GM13976 (cell line): ENCODE data around the gene GRK3.

ENCODE experiments used
- DNase-seq: peaks from one replicate; pipeline ENCODE4 v3.0.0; 2012; ENCODE audit warnings: low spot score
- CTCF ChIP-seq: IDR thresholded peaks from 2 replicates; pipeline ENCODE4 v1.5.1; 2012; ENCODE audit warnings: borderline replicate concordance, mild to moderate bottlenecking; ENCODE audit not compliant: insufficient read depth; ENCODE audit errors: extremely low read depth, missing control alignments, control extremely low read depth
- in situ Hi-C: fragments of 300-500 bp; cut with MboI; formaldehyde crosslinking; loops from one replicate; pipeline ENCODE4 v1.12.0; 2022; ENCODE audit warnings: low sequenced_read_pairs, mixed read lengths, inconsistent platforms; ENCODE audit not compliant: unreplicated experiment

GRK3 gene

GRCh38 chr22:25536589-25536988, 27.9 kb upstream of the GRK3 start:
- in situ Hi-C loops, result no loop called here
- DNase-seq, result no peak
- no peak for TF ChIP-seq CTCF

GRCh38 chr22:25540166-25540907, 24.1 kb upstream of the GRK3 start:
- no peak for TF ChIP-seq CTCF
- no peak for DNase-seq
- in situ Hi-C loops, result no loop called here

GRCh38 chr22:25540908-25541660, 23.4 kb upstream of the GRK3 start:
- in situ Hi-C loops, result no loop called here
- TF ChIP-seq CTCF, result no peak
- no peak for DNase-seq

- in situ Hi-C loops, result no loop called here
- no peak for DNase-seq
- TF ChIP-seq CTCF, result no peak
Measured at GRCh38 chr22:25542191-25542590, 22.3 kb upstream of the GRK3 start.

- no peak for TF ChIP-seq CTCF
- in situ Hi-C loops, result no loop called here
Measured at GRCh38 chr22:25542720-25543402, 21.6 kb upstream of the GRK3 start.

GRCh38 chr22:25545146-25545545, 19.3 kb upstream of the GRK3 start:
- in situ Hi-C loops, result no loop called here
- DNase-seq, result no peak
- no peak for TF ChIP-seq CTCF

More at GRCh38 chr22:25542720-25543402, 21.6 kb upstream of the GRK3 start:
- DNase-seq, result no peak
